22Rv1 (cell line): Measurements from ENCODE around the gene CRYBB2.

ENCODE experiments used
- H3K27ac ChIP-seq: fragments of 450-650 bp; 2 replicates; pipeline ENCODE4 v1.5.1; 2017
- ZFX ChIP-seq: fragments of 450-650 bp; IDR thresholded peaks from 2 replicates; pipeline ENCODE4 v1.6.1; 2017; ENCODE audit warnings: antibody characterized with exemption, borderline replicate concordance
- TF ChIP-seq, protein P1 (sequence below): fragments of 450-650 bp; IDR thresholded peaks from 2 replicates; pipeline ENCODE4 v1.5.1; 2017; ENCODE audit warnings: mild to moderate bottlenecking

CRYBB2 gene

DNA sequence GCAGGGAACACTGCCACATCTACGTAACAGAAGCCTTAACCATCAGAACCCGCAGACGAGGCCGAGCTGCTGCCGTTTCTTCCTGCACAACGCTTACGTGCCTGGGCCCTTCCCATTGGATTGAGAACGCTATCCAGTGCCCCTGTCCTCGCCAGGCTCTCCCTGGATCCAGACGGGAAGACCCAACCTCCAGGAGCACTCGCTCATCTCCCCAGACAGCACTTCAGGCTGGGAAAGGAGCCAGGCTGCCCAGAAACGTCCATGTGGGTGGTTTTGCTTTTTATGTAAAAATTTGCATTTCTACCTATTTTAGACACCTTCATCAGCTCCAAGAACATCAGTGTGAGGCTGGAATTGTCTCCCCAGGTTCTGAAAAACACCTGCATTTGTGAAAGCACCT, 27.0 kb upstream of the CRYBB2 start:
- H3K27ac ChIP-seq = no peak overlapping the region
- TF ChIP-seq, protein P1, sequence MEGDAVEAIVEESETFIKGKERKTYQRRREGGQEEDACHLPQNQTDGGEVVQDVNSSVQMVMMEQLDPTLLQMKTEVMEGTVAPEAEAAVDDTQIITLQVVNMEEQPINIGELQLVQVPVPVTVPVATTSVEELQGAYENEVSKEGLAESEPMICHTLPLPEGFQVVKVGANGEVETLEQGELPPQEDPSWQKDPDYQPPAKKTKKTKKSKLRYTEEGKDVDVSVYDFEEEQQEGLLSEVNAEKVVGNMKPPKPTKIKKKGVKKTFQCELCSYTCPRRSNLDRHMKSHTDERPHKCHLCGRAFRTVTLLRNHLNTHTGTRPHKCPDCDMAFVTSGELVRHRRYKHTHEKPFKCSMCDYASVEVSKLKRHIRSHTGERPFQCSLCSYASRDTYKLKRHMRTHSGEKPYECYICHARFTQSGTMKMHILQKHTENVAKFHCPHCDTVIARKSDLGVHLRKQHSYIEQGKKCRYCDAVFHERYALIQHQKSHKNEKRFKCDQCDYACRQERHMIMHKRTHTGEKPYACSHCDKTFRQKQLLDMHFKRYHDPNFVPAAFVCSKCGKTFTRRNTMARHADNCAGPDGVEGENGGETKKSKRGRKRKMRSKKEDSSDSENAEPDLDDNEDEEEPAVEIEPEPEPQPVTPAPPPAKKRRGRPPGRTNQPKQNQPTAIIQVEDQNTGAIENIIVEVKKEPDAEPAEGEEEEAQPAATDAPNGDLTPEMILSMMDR = no peak
- no peak for TF ChIP-seq ZFX

DNA sequence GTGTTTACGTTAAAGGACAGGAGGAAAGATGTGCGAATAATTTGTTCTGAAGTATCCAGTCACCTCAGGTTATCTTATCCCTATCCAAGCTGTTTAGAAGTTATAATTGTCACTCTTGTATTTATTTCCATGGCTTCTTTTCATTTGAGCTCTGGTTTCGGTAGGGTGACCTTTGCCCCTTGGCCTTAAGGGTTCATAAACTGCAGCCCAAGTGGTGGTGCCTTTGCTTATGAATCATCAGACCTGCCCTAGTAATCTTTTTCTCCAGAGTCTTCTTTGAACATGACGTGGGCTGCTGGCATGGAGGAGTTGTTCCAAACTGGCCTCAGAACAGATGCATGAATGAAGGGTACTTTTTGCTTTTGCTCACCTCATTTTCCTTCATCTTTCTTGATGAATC, 26.3 kb upstream of the CRYBB2 start:
- no peak for TF ChIP-seq ZFX
- TF ChIP-seq, protein P1 = no peak
- H3K27ac ChIP-seq = no peak overlapping the region

DNA sequence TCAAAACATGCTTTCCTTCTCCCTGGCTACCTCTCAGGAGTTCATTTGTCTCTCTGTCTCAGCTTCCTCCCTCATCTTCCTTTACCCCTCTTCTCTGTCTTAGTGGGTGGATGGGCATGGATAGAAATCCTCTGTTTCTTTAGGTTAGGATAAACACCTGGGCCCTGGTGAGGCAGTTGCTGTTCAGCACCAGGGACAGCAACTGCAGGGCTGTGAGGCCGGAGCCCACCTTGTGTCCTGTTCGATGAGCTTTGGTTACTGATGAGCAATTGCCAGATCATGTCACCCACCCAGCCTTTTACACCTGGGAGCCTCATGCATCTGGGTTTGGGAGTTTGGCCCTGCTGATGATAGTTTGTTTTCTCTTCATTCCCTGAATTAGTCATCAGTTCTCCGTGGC, 25.9 kb upstream of the CRYBB2 start:
- TF ChIP-seq ZFX = no peak
- TF ChIP-seq, protein P1 = no peak
- no peak overlapping the region for H3K27ac ChIP-seq

DNA sequence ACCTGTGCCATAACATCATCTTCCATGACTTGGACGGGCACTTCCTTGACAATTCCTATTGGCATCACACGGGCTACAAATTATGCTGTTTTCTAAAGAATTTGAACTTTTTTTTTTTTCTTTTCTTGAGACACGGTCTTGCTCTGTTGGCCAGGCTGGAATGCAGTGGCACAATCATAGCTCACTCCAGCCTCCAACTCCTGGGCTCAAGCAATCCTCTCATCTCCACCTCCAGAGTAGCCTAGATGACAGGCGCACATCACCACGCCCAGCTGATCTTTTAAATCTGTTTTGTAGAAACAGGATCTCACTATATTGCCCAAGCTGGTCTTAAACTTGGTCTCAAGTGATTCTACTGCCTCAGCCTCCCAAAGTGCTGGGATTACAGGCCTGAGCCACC, 23.1 kb upstream of the CRYBB2 start:
- no peak overlapping the region for H3K27ac ChIP-seq
- TF ChIP-seq ZFX = no peak
- TF ChIP-seq, protein P1 = no peak

DNA sequence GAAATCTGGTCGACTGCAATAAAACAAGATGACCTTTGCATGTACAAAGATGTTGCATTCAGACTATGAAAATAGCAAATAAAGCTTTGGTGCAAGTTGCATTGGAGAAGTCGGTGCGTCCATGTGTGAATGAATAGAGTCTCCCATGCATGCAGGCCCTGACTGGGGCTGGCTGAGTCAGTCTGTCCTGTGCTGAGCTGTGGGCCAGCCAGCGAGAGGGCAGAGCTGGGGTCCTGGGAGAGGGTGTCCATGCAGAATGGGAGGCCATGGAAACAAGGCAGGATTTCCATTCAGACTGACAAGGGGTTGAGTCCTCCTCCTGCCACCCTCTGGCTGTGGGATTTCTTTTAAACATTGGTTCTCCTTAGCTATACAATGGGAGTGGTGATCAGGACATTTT, 22.1 kb upstream of the CRYBB2 start:
- no peak for TF ChIP-seq ZFX
- TF ChIP-seq, protein P1 = no peak

DNA sequence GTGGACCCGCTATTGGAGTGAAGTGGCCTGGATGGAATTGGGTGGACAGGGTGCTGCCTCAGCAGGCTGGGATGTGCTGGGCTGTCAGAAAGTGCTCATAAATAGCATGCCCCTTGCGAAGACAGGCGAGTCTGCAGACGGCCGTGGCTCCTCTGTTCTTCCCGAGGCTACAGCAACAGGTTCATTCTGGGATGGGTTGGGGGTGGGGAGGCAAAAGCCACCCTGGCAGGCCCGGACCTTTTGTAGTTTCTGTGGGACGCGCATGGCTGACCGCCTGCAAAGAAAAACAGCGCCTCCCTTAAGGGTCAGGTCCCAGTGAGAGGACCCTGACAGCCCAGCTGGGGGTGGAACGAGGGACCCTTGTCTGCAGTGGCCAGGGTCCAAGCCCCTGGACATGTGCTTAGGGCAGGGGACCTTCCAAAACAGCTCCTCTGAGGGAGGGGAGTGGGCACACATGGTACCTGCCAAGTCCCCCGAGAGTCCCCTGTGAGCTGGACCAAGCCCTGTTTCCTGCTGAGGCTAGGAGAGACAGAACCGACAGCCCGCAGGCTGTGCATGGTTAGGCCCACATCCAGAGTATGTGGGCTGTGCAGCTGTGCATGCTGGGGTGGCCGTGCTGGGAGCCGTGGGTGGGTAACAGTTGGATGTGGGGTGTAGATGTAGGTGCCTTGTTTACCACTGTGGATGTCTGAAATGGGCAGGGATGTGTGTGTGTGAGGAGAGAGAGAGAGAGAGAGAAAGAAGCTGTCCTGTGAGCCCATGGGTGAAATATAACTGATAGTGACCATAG, 19.5 kb upstream of the CRYBB2 start, which contains the start of gene CRYBB3:
CRYBB3 (plus strand) TSS at position 128 of the 790 bp plus-strand sequence. CDS start 1,539 bp downstream, outside the sequence.
- no peak within 1 kb of the TSS for H3K27ac ChIP-seq
- TF ChIP-seq ZFX = no peak
- TF ChIP-seq, protein P1 = no peak

More for the DNA sequence above, 22.1 kb upstream of the CRYBB2 start:
- no peak overlapping the region for H3K27ac ChIP-seq

DNA sequence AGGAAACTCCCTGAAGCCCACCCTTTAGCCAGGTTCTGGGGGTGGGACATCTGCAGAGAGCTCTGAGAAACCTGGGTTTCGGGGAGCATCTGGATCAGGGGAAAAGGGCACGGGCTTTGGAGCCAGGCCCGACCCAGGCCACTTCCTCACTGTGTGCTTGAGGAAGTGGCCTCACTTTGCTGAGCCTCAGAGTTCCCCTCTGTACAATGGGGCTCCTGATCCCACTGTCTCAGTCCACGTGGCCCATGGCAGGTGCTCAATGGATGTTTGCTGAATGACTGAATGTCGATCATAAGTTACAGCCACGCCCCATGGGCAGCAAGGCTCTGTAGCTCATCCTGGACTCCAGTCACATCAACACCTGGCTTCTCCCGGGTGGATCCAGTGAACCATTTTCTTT, 18.5 kb upstream of the CRYBB2 start:
- no peak for TF ChIP-seq ZFX
- TF ChIP-seq, protein P1 = no peak
- H3K27ac ChIP-seq = no peak overlapping the region
